LNCaP clone FGC (cell line): ENCODE results near the gene RASSF1.

Experiments
- DNase-seq: peaks from one replicate; pipeline ENCODE4 v3.0.0-alpha.2; 2011; ENCODE audit warnings: low read depth
- H3K4me3 ChIP-seq: 2 replicates; pipeline ENCODE4 v1.5.1; 2011; ENCODE audit warnings: mild to moderate bottlenecking, low read depth, low read length, control low read depth
- CTCF ChIP-seq: IDR thresholded peaks from 2 replicates; pipeline ENCODE4 v1.5.1; 2012; ENCODE audit warnings: mild to moderate bottlenecking; ENCODE audit not compliant: control insufficient read depth, insufficient read depth; ENCODE audit errors: extremely low read depth

The RASSF1 gene

GRCh38 chr3:50330330-50330729 is 10.3 kb downstream of the RASSF1 start:
- H3K4me3 ChIP-seq, result no peak overlapping the region
- DNase-seq, result no peak
- TF ChIP-seq CTCF, result no peak

- H3K4me3 ChIP-seq, result peak within 1 kb of the TSS; percentile 100
- no peak for TF ChIP-seq CTCF
- DNase-seq, result peak; percentile 92
Observed at GRCh38 chr3:50327943-50328691, 12.5 kb downstream of the RASSF1 start, which contains the start of gene TUSC2. TUSC2 (minus strand) TSS chr3:50328223; CDS start chr3:50328099, 124 bp downstream.

GRCh38 chr3:50327129-50327528 is 13.5 kb downstream of the RASSF1 start:
- TF ChIP-seq CTCF, result no peak
- DNase-seq, result no peak
- peak overlapping the region; percentile 100 for H3K4me3 ChIP-seq

GRCh38 chr3:50326182-50326541 is 14.5 kb downstream of the RASSF1 start:
- TF ChIP-seq CTCF, result no peak
- no peak for DNase-seq
- no peak overlapping the region for H3K4me3 ChIP-seq

GRCh38 chr3:50325497-50326181 is 15.0 kb downstream of the RASSF1 start:
- no peak for TF ChIP-seq CTCF
- H3K4me3 ChIP-seq, result no peak overlapping the region
- DNase-seq, result no peak

GRCh38 chr3:50325113-50325480 is 15.5 kb downstream of the RASSF1 start:
- TF ChIP-seq CTCF, result no peak
- DNase-seq, result no peak

More at GRCh38 chr3:50325113-50325480, 15.5 kb downstream of the RASSF1 start:
- no peak overlapping the region for H3K4me3 ChIP-seq
